NT2/D1 (cell line): ENCODE measurements around the gene PRRG2.
A peak's percentile ranks its signal among the peaks of the same experiment; 100 is the strongest.

ENCODE experiments used
- DNase-seq: peaks from one replicate; pipeline ENCODE4 v3.0.0-alpha.2; 2011; ENCODE audit warnings: low read depth, low spot score
- H3K27me3 ChIP-seq: 2 replicates; pipeline ENCODE4 v1.6.0; 2011; ENCODE audit warnings: mild to moderate bottlenecking; ENCODE audit not compliant: insufficient read length, insufficient read depth
- H3K36me3 ChIP-seq: 2 replicates; pipeline ENCODE4 v1.6.1; 2011; ENCODE audit warnings: mild to moderate bottlenecking, low read length, mixed read lengths; ENCODE audit not compliant: insufficient read depth, insufficient read length
- H3K4me1 ChIP-seq: 2 replicates; pipeline ENCODE4 v1.5.1; 2011; ENCODE audit not compliant: insufficient read depth, insufficient read length
- H3K4me3 ChIP-seq: 2 replicates; pipeline ENCODE4 v1.5.1; 2011; ENCODE audit warnings: low read depth; ENCODE audit not compliant: insufficient read length
- H3K9ac ChIP-seq: 2 replicates; pipeline ENCODE4 v1.6.0; 2011; ENCODE audit warnings: low read depth; ENCODE audit not compliant: insufficient read length
- H3K9me3 ChIP-seq: 2 replicates; pipeline ENCODE4 v1.5.1; 2011; ENCODE audit warnings: mild to moderate bottlenecking, low read length; ENCODE audit not compliant: insufficient read depth
- SUZ12 ChIP-seq: IDR thresholded peaks from 2 replicates; pipeline ENCODE4 v1.6.1; 2011; ENCODE audit not compliant: insufficient read length, insufficient read depth; ENCODE audit errors: extremely low read depth
- YY1 ChIP-seq: IDR thresholded peaks from 2 replicates; pipeline ENCODE4 v1.6.1; 2011; ENCODE audit not compliant: insufficient read length, insufficient read depth
- ZNF274 ChIP-seq: IDR thresholded peaks from 2 replicates; pipeline ENCODE4 v1.6.1; 2011; ENCODE audit warnings: mild to moderate bottlenecking, low read depth, low read length

Gene PRRG2

DNA sequence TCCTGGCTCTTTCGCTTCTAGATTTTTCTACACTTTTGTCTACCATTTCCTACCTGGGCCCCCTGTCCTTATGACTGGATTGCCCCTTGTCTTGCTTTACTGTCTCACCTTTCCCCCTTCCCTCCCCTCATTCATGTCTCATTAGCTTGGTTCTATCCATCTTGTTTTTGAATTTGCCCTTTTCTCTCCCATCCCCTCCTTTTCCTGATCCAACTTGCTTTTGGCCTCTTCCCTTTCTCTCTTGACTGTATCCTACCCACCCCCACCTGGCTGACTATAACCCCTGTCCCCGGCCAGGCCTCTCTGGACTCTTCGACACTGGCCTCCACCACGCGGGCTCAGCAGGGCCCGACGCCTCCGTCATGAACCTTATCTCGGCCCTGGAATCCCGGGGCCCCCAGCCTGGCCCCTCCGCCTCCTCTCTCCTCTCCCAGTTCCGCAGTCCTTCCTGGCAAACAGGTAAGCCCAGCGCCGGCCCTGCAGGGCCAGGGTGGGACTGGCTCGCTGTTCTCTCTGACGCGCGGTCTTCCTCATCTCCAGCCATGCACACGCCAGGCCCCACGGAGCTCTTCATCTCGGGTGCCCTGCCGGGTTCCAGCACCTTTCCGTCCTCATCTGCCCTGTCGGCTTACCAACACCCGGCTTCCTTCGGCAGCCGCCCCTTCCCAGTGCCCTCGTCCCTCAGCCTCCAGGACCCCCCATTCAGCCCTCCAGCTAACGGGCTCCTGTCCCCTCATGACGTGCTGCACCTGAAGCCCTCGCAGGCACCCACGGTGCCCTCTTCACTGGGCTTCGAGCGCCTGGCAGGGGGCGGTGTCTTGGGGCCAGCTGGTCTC, 13.3 kb downstream of the PRRG2 start:
- H3K27me3 ChIP-seq, result no peaks in the 10 kb centered on the region
- no peak overlapping the region for H3K4me3 ChIP-seq
- no peaks in the 10 kb centered on the region for H3K4me1 ChIP-seq
- peaks cover 47% of the 10 kb centered on the region for H3K36me3 ChIP-seq
- no peaks in the 10 kb centered on the region for H3K9me3 ChIP-seq
- DNase-seq, result no peak
- peak overlapping the region; percentile 21 for H3K9ac ChIP-seq
- TF ChIP-seq ZNF274 (no peak), SUZ12 (no peak), YY1 (no peak)

DNA sequence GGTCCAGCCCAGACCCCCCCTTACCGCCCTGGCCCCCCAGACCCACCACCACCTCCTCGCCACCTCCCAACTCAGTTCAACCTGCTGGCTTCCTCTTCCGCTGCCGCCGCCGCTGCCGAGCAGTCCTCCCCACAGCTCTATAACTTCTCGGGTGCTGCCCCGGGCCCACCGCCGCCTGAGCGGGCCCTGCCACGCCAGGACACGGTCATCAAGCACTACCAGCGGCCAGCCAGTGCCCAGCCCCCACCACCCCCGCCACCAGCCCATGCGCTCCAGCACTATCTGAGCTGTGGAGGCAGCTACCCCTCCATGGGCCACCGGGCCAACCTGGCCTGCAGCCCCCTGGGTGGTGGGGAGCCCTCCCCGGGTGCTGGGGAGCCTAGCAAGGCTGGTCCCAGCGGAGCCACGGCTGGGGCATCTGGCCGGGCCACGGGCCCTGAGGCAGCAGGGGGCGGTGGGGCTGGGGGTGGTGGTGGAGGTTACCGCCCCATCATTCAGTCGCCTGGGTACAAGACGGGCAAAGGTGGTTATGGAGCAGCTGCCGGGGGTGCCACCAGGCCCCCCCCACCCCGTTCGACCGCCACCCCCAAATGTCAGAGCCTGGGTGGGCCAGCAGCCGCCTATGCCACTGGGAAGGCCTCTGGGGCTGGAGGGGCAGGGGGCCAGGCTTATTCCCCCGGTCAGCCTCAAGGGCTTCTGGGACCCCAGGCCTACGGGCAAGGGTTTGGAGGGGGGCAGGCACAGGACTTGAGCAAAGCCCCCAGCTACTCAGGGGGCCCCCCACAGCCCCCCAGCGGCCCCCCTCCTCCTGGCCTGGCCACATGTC, 14.1 kb downstream of the PRRG2 start:
- no peak overlapping the region for H3K9ac ChIP-seq
- H3K4me3 ChIP-seq, result no peak overlapping the region
- H3K27me3 ChIP-seq, result no peaks in the 10 kb centered on the region
- peaks cover 55% of the 10 kb centered on the region for H3K36me3 ChIP-seq
- no peaks in the 10 kb centered on the region for H3K9me3 ChIP-seq
- no peaks in the 10 kb centered on the region for H3K4me1 ChIP-seq
- no peak for DNase-seq
- TF ChIP-seq YY1, result no peak
- no peak for TF ChIP-seq ZNF274
- TF ChIP-seq SUZ12, result no peak

DNA sequence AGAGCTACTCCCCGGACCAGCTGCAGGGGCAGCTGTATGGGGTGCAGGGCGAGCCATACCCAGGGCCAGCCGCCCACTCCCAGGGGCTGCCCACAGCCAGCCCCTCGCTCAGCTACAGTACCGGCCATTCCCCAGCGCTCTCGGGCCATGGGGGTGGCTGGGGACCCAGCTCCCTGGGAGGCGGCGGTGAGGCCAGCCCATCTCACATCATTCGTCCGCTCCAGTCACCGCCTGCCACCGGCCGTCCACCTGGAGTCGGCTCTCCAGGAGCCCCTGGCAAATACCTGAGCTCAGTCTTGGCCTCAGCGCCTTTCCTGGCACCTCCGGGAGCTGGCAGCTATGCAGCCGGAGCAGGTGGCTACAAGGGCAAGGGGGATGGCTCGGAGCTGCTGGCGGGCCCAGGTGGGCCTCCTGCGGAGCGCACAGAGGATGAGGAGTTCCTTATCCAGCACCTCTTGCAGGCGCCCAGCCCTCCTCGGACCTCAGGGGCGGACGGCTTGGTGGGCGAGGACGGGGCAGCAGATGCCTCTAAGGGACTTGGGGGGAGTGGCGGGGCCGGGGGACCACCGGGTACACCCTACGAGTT, 14.8 kb downstream of the PRRG2 start:
- DNase-seq, result no peak
- Histone ChIP-seq H3K4me3 (no peak overlapping the region), H3K9ac (no peak overlapping the region), H3K36me3 (peaks cover 59% of the 10 kb centered on the region), H3K4me1 (no peaks in the 10 kb centered on the region), H3K27me3 (no peaks in the 10 kb centered on the region), H3K9me3 (no peaks in the 10 kb centered on the region)
- TF ChIP-seq ZNF274 (no peak), YY1 (no peak), SUZ12 (no peak)

DNA sequence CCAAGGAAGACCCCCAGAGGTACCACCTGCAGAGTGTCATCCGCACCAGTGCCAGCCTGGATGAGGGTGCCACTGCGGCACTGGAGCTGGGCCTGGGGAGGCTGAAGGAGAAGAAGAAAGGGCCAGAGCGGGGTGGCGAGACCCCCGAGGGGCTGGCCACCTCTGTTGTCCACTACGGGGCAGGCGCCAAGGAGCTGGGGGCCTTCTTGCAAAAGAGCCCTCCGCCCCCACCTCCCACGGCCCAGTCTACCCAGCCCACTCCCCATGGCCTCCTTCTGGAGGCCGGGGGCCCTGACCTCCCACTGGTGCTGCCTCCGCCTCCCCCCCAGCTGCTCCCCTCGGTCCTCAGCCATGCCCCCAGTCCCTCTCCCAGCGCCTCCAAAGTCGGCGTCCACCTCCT, 15.3 kb downstream of the PRRG2 start:
- H3K4me1 ChIP-seq, result no peaks in the 10 kb centered on the region
- no peaks in the 10 kb centered on the region for H3K27me3 ChIP-seq
- peaks cover 63% of the 10 kb centered on the region for H3K36me3 ChIP-seq
- no peak for DNase-seq
- H3K9me3 ChIP-seq, result no peaks in the 10 kb centered on the region
- H3K4me3 ChIP-seq, result no peak overlapping the region
- H3K9ac ChIP-seq, result no peak overlapping the region
- TF ChIP-seq ZNF274 (no peak), YY1 (no peak), SUZ12 (no peak)

DNA sequence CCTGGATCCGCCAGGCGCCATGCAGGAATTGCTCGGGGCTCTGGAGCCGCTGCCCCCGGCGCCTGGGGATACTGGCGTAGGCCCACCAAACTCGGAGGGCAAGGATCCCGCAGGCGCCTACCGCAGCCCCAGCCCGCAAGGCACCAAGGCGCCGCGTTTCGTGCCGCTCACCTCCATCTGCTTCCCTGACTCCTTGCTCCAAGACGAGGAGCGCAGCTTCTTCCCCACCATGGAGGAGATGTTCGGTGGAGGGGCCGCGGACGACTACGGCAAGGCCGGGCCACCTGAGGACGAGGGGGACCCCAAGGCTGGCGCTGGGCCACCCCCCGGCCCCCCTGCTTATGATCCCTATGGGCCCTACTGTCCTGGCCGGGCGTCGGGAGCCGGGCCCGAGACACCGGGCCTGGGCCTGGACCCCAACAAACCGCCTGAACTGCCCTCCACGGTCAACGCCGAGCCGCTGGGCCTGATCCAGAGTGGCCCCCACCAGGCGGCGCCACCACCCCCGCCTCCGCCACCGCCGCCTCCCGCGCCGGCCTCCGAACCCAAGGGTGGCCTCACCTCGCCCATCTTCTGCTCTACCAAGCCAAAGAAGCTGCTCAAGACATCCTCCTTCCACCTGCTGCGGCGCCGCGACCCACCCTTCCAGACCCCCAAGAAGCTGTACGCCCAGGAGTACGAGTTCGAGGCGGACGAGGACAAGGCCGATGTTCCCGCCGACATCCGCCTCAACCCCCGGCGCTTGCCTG, 16.0 kb downstream of the PRRG2 start:
- TF ChIP-seq YY1 (no peak), SUZ12 (no peak), ZNF274 (no peak)
- Histone ChIP-seq H3K9me3 (no peaks in the 10 kb centered on the region), H3K36me3 (peaks cover 69% of the 10 kb centered on the region)

DNA sequence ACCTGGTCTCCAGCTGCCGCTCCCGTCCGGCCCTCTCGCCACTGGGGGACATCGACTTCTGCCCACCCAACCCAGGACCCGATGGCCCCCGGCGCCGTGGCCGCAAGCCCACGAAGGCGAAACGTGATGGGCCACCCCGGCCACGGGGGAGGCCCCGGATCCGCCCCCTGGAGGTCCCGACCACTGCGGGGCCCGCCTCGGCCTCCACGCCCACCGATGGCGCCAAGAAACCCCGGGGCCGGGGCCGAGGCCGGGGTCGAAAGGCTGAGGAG, 16.5 kb downstream of the PRRG2 start:
- Histone ChIP-seq H3K27me3 (no peaks in the 10 kb centered on the region), H3K4me1 (no peaks in the 10 kb centered on the region), H3K9ac (no peak overlapping the region), H3K36me3 (peaks cover 74% of the 10 kb centered on the region), H3K4me3 (no peak overlapping the region), H3K9me3 (no peaks in the 10 kb centered on the region)
- DNase-seq, result no peak
- no peak for TF ChIP-seq ZNF274
- TF ChIP-seq SUZ12, result no peak
- TF ChIP-seq YY1, result no peak

More for the DNA sequence above, 16.0 kb downstream of the PRRG2 start:
- no peaks in the 10 kb centered on the region for H3K4me1 ChIP-seq
- no peak for DNase-seq
- no peak overlapping the region for H3K4me3 ChIP-seq
- H3K9ac ChIP-seq, result no peak overlapping the region
- H3K27me3 ChIP-seq, result no peaks in the 10 kb centered on the region
